IMR-90 (cell line): Measurements from ENCODE around the gene ENTPD7. TPM values are rescaled to one million over a fixed set of nuclear protein-coding genes. Genes with fewer than 3 reads are reported as not detected.

ENCODE experiments used
- ATAC-seq: fragments of 200-7000 bp; cut with Tn5 transposase; 2 replicates; pipeline ENCODE4 v1.9.1; 2020; ENCODE audit warnings: low read depth, mild to moderate bottlenecking, moderate library complexity
- BruUV-seq: library from RNA; stranded (reverse); fragments of 400-500 nt; replicated peaks from 2 replicates; lab custom pipeline; 2021; lab: Mats Ljungman, UMichigan
- CTCF ChIA-PET: fragments of 300-600 bp; formaldehyde crosslinking; extraction: SDS; loops from one replicate; lab custom pipeline; 2021; ENCODE audit warnings: antibody characterized with exemption; lab: Yijun Ruan, JAX
- POLR2A ChIA-PET: fragments of 300-600 bp; sonication (Branson Sonifier 250); formaldehyde crosslinking; loops from one replicate; lab custom pipeline; 2022; ENCODE audit warnings: antibody characterized with exemption; ENCODE audit not compliant: unreplicated experiment; lab: Charles Lee
- DNase-seq: peaks from one replicate; pipeline ENCODE4 v3.0.0; 2013
- H2AFZ ChIP-seq: replicated peaks from 2 replicates; pipeline ENCODE3; 2013; ENCODE audit warnings: low read length, mild to moderate bottlenecking; ENCODE audit not compliant: poor library complexity
- H2AK5ac ChIP-seq: 2 replicates; pipeline ENCODE4 v1.6.1; 2013; ENCODE audit warnings: low read depth, low read length, inconsistent platforms
- H2AK9ac ChIP-seq: replicated peaks from 2 replicates; pipeline ENCODE3; 2013; ENCODE audit warnings: mild to moderate bottlenecking, low read depth, low read length, moderate library complexity; ENCODE audit not compliant: poor library complexity
- H2BK120ac ChIP-seq: 2 replicates; pipeline ENCODE4 v1.6.1; 2013; ENCODE audit warnings: low read depth, low read length, inconsistent platforms
- H2BK15ac ChIP-seq: 3 replicates; pipeline ENCODE4 v1.6.1; 2013; ENCODE audit warnings: low read depth, low read length, inconsistent platforms
- H2BK20ac ChIP-seq: 2 replicates; pipeline ENCODE4 v1.6.1; 2013; ENCODE audit warnings: low read depth, mild to moderate bottlenecking, inconsistent platforms, low read length, moderate library complexity
- H2BK5ac ChIP-seq: 2 replicates; pipeline ENCODE4 v1.6.1; 2013; ENCODE audit warnings: mild to moderate bottlenecking, low read depth, low read length, inconsistent platforms; ENCODE audit not compliant: poor library complexity, severe bottlenecking
- H3K14ac ChIP-seq: replicated peaks from 2 replicates; pipeline ENCODE4 v1.6.1; 2013; ENCODE audit warnings: low read depth, low read length, inconsistent platforms
- H3K18ac ChIP-seq: 2 replicates; pipeline ENCODE4 v1.6.1; 2013; ENCODE audit warnings: low read depth, low read length, control low read depth
- H3K23ac ChIP-seq: 2 replicates; pipeline ENCODE4 v1.6.1; 2013; ENCODE audit warnings: low read depth, low read length, inconsistent platforms
- H3K27ac ChIP-seq: 2 replicates; pipeline ENCODE4 v1.5.1; 2013; ENCODE audit warnings: mild to moderate bottlenecking, control low read depth, low read length; ENCODE audit not compliant: insufficient read depth
- H3K27me3 ChIP-seq: 2 replicates; pipeline ENCODE4 v1.6.1; 2013; ENCODE audit warnings: low read length; ENCODE audit not compliant: control insufficient read depth, insufficient read depth
- H3K36me3 ChIP-seq: 2 replicates; pipeline ENCODE4 v1.6.1; 2013; ENCODE audit warnings: low read length, mixed read lengths; ENCODE audit not compliant: control insufficient read depth, insufficient read depth
- H3K4ac ChIP-seq: 2 replicates; pipeline ENCODE4 v1.6.1; 2013; ENCODE audit warnings: low read depth, low read length, inconsistent platforms
- H3K4me1 ChIP-seq: 2 replicates; pipeline ENCODE4 v1.6.1; 2013; ENCODE audit warnings: low read length, mixed read lengths; ENCODE audit not compliant: control insufficient read depth, insufficient read depth
- H3K4me2 ChIP-seq: 2 replicates; pipeline ENCODE4 v1.6.1; 2013; ENCODE audit warnings: low read depth, mild to moderate bottlenecking, control low read depth, low read length, moderate library complexity
- H3K4me3 ChIP-seq: 2 replicates; pipeline ENCODE4 v1.5.1; 2013; ENCODE audit warnings: low read depth, mild to moderate bottlenecking, control low read depth, low read length, moderate library complexity; ENCODE audit not compliant: insufficient read depth
- H3K56ac ChIP-seq: 2 replicates; pipeline ENCODE4 v1.6.1; 2013; ENCODE audit warnings: low read length, inconsistent platforms; ENCODE audit not compliant: insufficient read depth; ENCODE audit errors: extremely low read depth
- H3K79me1 ChIP-seq, 2 experiments: 2 replicates each; pipeline ENCODE4 v1.6.1; 2013; ENCODE audit warnings: low read length in 2 of 2, inconsistent platforms in 1 of 2, low read depth in 1 of 2
- H3K9ac ChIP-seq: 2 replicates; pipeline ENCODE4 v1.6.1; 2013; ENCODE audit warnings: low read depth, low read length, control low read depth
- H3K9me1 ChIP-seq: 2 replicates; pipeline ENCODE4 v1.6.1; 2013; ENCODE audit warnings: low read length, inconsistent platforms; ENCODE audit not compliant: insufficient read depth
- H3K9me3 ChIP-seq: 2 replicates; pipeline ENCODE4 v1.6.1; 2013; ENCODE audit warnings: low read length; ENCODE audit not compliant: control insufficient read depth, insufficient read depth
- H4K20me1 ChIP-seq: 2 replicates; pipeline ENCODE4 v1.6.1; 2013; ENCODE audit warnings: low read length, inconsistent platforms; ENCODE audit not compliant: insufficient read depth
- H4K5ac ChIP-seq: 2 replicates; pipeline ENCODE4 v1.6.1; 2013; ENCODE audit warnings: mild to moderate bottlenecking, low read depth, low read length, control low read depth
- H4K8ac ChIP-seq, 2 experiments: 2 replicates each; pipeline ENCODE4 v1.6.1; 2013; ENCODE audit warnings: low read depth in 2 of 2, low read length in 2 of 2, control low read depth in 1 of 2, inconsistent platforms in 1 of 2
- H4K91ac ChIP-seq: 2 replicates; pipeline ENCODE4 v1.6.1; 2013; ENCODE audit warnings: low read depth, low read length, inconsistent platforms; ENCODE audit not compliant: insufficient read depth
- BHLHE40 ChIP-seq: fragments of 150-350 bp; IDR thresholded peaks from 2 replicates; pipeline ENCODE4 v1.6.1; 2016; ENCODE audit warnings: mild to moderate bottlenecking, low read depth, low read length
- CEBPB ChIP-seq: IDR thresholded peaks from 2 replicates; pipeline ENCODE4 v1.6.1; 2012; ENCODE audit warnings: low read depth, low read length, improper control_type of control experiment
- CHD1 ChIP-seq: IDR thresholded peaks from 2 replicates; pipeline ENCODE4 v1.6.1; 2012; ENCODE audit warnings: low read depth, low read length, improper control_type of control experiment
- CTCF ChIP-seq: conservative IDR thresholded peaks from 2 replicates; pipeline ENCODE4 v1.5.1; 2012; ENCODE audit warnings: mild to moderate bottlenecking, low read depth, low read length, improper control_type of control experiment
- MAZ ChIP-seq: IDR thresholded peaks from 2 replicates; pipeline ENCODE4 v1.6.1; 2012; ENCODE audit warnings: low read depth, mild to moderate bottlenecking, low read length, improper control_type of control experiment, moderate library complexity, borderline replicate concordance
- MXI1 ChIP-seq: IDR thresholded peaks from 2 replicates; pipeline ENCODE4 v1.6.1; 2012; ENCODE audit warnings: low read depth, mild to moderate bottlenecking, low read length, moderate library complexity, borderline replicate concordance
- RAD21 ChIP-seq: IDR thresholded peaks from 2 replicates; pipeline ENCODE4 v1.6.1; 2012; ENCODE audit warnings: low read length, improper control_type of control experiment
- RCOR1 ChIP-seq: IDR thresholded peaks from 2 replicates; pipeline ENCODE4 v1.6.1; 2012; ENCODE audit warnings: mild to moderate bottlenecking, low read length, improper control_type of control experiment; ENCODE audit not compliant: insufficient replicate concordance
- dilution Hi-C: fragments of 300-500 bp; cut with HindIII; formaldehyde crosslinking; loops from one replicate; pipeline ENCODE4 v1.14.3; 2018; ENCODE audit warnings: low sequenced_read_pairs; ENCODE audit not compliant: unreplicated experiment
- in situ Hi-C: fragments of 300-500 bp; cut with MboI; formaldehyde crosslinking; loops from 3 replicates; pipeline ENCODE4 v1.14.3; 2019; ENCODE audit warnings: low sequenced_read_pairs, inconsistent platforms, mixed read lengths
- intact Hi-C: fragments of 100-400 bp; cut with micrococcal nuclease; formaldehyde crosslinking; loops from 2 replicates; pipeline ENCODE4 v1.10.0; 2022
- polyA plus RNA-seq, 3 experiments: library from polyadenylated mRNA; depleted of rRNA; stranded (reverse); fragments of >200 nt; gene quantifications; 2 replicates each; pipeline ENCODE4 v1.2.3, GENCODE V29; 2012; ENCODE audit warnings: low replicate concordance in 1 of 3
- total RNA-seq: library from RNA; depleted of rRNA; stranded (reverse); fragments of >200 nt; gene quantifications from 2 replicates; pipeline ENCODE4 v1.2.3, GENCODE V29; 2012
- TF ChIP-seq, protein P1 (sequence below): fragments of 150-350 bp; IDR thresholded peaks from 2 replicates; pipeline ENCODE4 v1.6.1; 2016; ENCODE audit warnings: low read depth, mild to moderate bottlenecking, low read length, moderate library complexity, borderline replicate concordance
- TF ChIP-seq, protein P2 (sequence below): fragments of 150-350 bp; IDR thresholded peaks from 2 replicates; pipeline ENCODE4 v1.6.1; 2017; ENCODE audit warnings: mild to moderate bottlenecking, antibody characterized with exemption, low read length, low read depth

ENTPD7 gene
- total and polyA plus RNA-seq, 2 of the 4 experiments (the other 2 are of a cell fraction), result 8.0 to 23.3 TPM

DNA sequence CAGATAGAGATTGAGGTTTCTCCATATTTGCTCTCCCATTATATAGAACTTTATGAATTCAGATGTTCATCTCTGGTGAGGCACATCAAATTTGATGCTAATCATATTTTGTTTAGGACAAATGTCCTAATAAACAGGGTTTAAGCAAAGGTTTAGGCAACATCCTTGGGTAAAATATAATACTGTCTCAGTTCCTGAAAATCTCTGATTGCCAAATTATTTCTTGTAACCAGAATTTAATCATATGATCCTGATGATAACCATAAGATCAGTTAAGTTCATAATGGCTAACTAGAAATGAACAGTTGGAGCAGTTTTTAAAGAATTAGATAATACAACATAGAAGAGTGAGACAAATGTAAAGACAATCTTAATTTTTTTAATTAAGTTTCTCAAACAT lies 91.3 kb downstream of the ENTPD7 start:
- Histone ChIP-seq H2BK20ac (no peak overlapping the region), H3K9me1 (no peaks in the 10 kb centered on the region), H3K79me1 (no peaks in the 10 kb centered on the region; a peak in 1 of 4 replicates), H3K4ac (no peak overlapping the region), H3K14ac (no peak overlapping the region), H2AFZ (no peak overlapping the region), H3K4me1 (peaks cover 2% of the 10 kb centered on the region; the same call in 1 of the 2 replicates), H3K56ac (no peak overlapping the region), H3K9me3 (no peaks in the 10 kb centered on the region), H3K9ac (no peak overlapping the region), H3K4me3 (no peak overlapping the region), H2BK15ac (no peak overlapping the region), H4K8ac (no peak overlapping the region), H2AK9ac (no peak overlapping the region), H3K27me3 (no peaks in the 10 kb centered on the region), H4K91ac (no peak overlapping the region), H3K36me3 (peaks cover 14% of the 10 kb centered on the region), H2AK5ac (no peak overlapping the region), H2BK120ac (no peak overlapping the region), H3K4me2 (no peak overlapping the region), H4K20me1 (no peaks in the 10 kb centered on the region), H4K5ac (no peak overlapping the region), H2BK5ac (no peak overlapping the region), H3K27ac (no peak overlapping the region), H3K18ac (no peak overlapping the region), H3K23ac (no peak overlapping the region)
- DNase-seq (no peak), ATAC-seq (no peak)
- intact Hi-C loops (no loop called here), in situ Hi-C loops (no loop called here), dilution Hi-C loops (no loop called here)
- ChIA-PET POLR2A (no interaction called here), CTCF (no interaction called here)
- TF ChIP-seq CEBPB (no peak), MAZ (no peak), CHD1 (no peak), RAD21 (no peak), CTCF (no peak), MXI1 (no peak), RCOR1 (no peak), BHLHE40 (no peak)
- TF ChIP-seq, protein P1, sequence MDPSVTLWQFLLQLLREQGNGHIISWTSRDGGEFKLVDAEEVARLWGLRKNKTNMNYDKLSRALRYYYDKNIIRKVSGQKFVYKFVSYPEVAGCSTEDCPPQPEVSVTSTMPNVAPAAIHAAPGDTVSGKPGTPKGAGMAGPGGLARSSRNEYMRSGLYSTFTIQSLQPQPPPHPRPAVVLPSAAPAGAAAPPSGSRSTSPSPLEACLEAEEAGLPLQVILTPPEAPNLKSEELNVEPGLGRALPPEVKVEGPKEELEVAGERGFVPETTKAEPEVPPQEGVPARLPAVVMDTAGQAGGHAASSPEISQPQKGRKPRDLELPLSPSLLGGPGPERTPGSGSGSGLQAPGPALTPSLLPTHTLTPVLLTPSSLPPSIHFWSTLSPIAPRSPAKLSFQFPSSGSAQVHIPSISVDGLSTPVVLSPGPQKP, result no peak
- TF ChIP-seq, protein P2, sequence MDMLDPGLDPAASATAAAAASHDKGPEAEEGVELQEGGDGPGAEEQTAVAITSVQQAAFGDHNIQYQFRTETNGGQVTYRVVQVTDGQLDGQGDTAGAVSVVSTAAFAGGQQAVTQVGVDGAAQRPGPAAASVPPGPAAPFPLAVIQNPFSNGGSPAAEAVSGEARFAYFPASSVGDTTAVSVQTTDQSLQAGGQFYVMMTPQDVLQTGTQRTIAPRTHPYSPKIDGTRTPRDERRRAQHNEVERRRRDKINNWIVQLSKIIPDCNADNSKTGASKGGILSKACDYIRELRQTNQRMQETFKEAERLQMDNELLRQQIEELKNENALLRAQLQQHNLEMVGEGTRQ, result no peak
- BruUV-seq, result no TSS peak
